SK-N-SH treated with all-trans-retinoic acid at 6 μM for 48 hours (cell line): Measurements from ENCODE around the gene UTP4.

Experiments used
- ATAC-seq: fragments of 200-7000 bp; cut with Tn5 transposase; 3 replicates; pipeline ENCODE4 v1.9.1; 2020; ENCODE audit warnings: mild to moderate bottlenecking, moderate library complexity
- ARNTL ChIP-seq: fragments of 450-650 bp; formaldehyde crosslinking; IDR thresholded peaks from 2 replicates; pipeline ENCODE4 v1.5.0; 2020; ENCODE audit warnings: low read depth, mild to moderate bottlenecking, moderate library complexity, borderline replicate concordance
- BACH2 ChIP-seq: fragments of 250-450 bp; sonication (Bioruptor Pico); IDR thresholded peaks from 2 replicates; pipeline ENCODE4 v1.9.0; 2021; ENCODE audit warnings: mild to moderate bottlenecking, borderline replicate concordance
- CSDC2 ChIP-seq: fragments of 250-450 bp; sonication (Bioruptor Pico); IDR thresholded peaks from 2 replicates; pipeline ENCODE4 v1.5.0; 2020; ENCODE audit warnings: mild to moderate bottlenecking, moderate library complexity
- ESRRG ChIP-seq: fragments of 250-450 bp; sonication (Bioruptor Pico); IDR thresholded peaks from 2 replicates; pipeline ENCODE4 v1.6.1; 2021; ENCODE audit warnings: mild to moderate bottlenecking
- ISL1 ChIP-seq: fragments of 250-450 bp; sonication (Bioruptor Pico); IDR thresholded peaks from 2 replicates; pipeline ENCODE4 v2.1.2; 2022; ENCODE audit warnings: mild to moderate bottlenecking, moderate library complexity
- OSR1 ChIP-seq: fragments of 250-450 bp; sonication (Bioruptor Pico); IDR thresholded peaks from 2 replicates; pipeline ENCODE4 v1.8.0; 2022; ENCODE audit warnings: moderate library complexity, mild to moderate bottlenecking, inconsistent platforms
- PPARA ChIP-seq: fragments of 250-450 bp; sonication (Bioruptor Pico); IDR thresholded peaks from 2 replicates; pipeline ENCODE4 v1.5.0; 2020; ENCODE audit warnings: mild to moderate bottlenecking, borderline replicate concordance
- RARB ChIP-seq: fragments of 250-450 bp; sonication (Bioruptor Pico); IDR thresholded peaks from 2 replicates; pipeline ENCODE4 v1.8.0; 2021; ENCODE audit warnings: mild to moderate bottlenecking, moderate library complexity
- SNAI2 ChIP-seq: fragments of 250-450 bp; sonication (Bioruptor Pico); IDR thresholded peaks from 2 replicates; pipeline ENCODE4 v1.5.0; 2020; ENCODE audit warnings: mild to moderate bottlenecking, moderate library complexity
- TCF4 ChIP-seq: fragments of 250-450 bp; sonication (Bioruptor Pico); IDR thresholded peaks from 2 replicates; pipeline ENCODE4 v1.8.0; 2021; ENCODE audit warnings: mild to moderate bottlenecking, moderate library complexity, borderline replicate concordance
- TOX ChIP-seq: fragments of 250-450 bp; sonication (Bioruptor Pico); IDR thresholded peaks from 2 replicates; pipeline ENCODE4 v1.8.0; 2021; ENCODE audit warnings: mild to moderate bottlenecking, moderate library complexity, borderline replicate concordance
- ZFP3 ChIP-seq: fragments of 250-450 bp; sonication (Bioruptor Pico); IDR thresholded peaks from 2 replicates; pipeline ENCODE4 v1.5.0; 2020; ENCODE audit warnings: mild to moderate bottlenecking, moderate library complexity
- ZFP30 ChIP-seq: fragments of 450-650 bp; formaldehyde crosslinking; IDR thresholded peaks from 2 replicates; pipeline ENCODE4 v1.5.0; 2022; ENCODE audit warnings: mild to moderate bottlenecking, moderate library complexity
- ZNF565 ChIP-seq: fragments of 450-650 bp; formaldehyde crosslinking; conservative IDR thresholded peaks from 2 replicates; pipeline ENCODE4 v1.5.0; 2020; ENCODE audit warnings: low read depth, mild to moderate bottlenecking, moderate library complexity
- ZNF70 ChIP-seq: fragments of 450-650 bp; formaldehyde crosslinking; IDR thresholded peaks from 2 replicates; pipeline ENCODE4 v1.5.0; 2020; ENCODE audit warnings: mild to moderate bottlenecking, moderate library complexity
- TF ChIP-seq, protein P1 (sequence below): fragments of 250-450 bp; sonication (Bioruptor Pico); IDR thresholded peaks from 2 replicates; pipeline ENCODE4 v1.8.0; 2021; ENCODE audit warnings: low read depth, mild to moderate bottlenecking, moderate library complexity, borderline replicate concordance
- TF ChIP-seq, protein P2 (sequence below): fragments of 250-450 bp; sonication (Bioruptor Pico); IDR thresholded peaks from 2 replicates; pipeline ENCODE4 v1.8.0; 2020; ENCODE audit warnings: mild to moderate bottlenecking, moderate library complexity, borderline replicate concordance
- TF ChIP-seq, protein P3 (sequence below): fragments of 250-450 bp; sonication (Bioruptor Pico); IDR thresholded peaks from 2 replicates; pipeline ENCODE4 v1.5.1; 2020; ENCODE audit warnings: low read depth, mild to moderate bottlenecking, moderate library complexity
- TF ChIP-seq, protein P4 (sequence below): fragments of 250-450 bp; sonication (Bioruptor Pico); IDR thresholded peaks from 2 replicates; pipeline ENCODE4 v1.5.0; 2020; ENCODE audit warnings: mild to moderate bottlenecking, moderate library complexity

Gene UTP4

DNA sequence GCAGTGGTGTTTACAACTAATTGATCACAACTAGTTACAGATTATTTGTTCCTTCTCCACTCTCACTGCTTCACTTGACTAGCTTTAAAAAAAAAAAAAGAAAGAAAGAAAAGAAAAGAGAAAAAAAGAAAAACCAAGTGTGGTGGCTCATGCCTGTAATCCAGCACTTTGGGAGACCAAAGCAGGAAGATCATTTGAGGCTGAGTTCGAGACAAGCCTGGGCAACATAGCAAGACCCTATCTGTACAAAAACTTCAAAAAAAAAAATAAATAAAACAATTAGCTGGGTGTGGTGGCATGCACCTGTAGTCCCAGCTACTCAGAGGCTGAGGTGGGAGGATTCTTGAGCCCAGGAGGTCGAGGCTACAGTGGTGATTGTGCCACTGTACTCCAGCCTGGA lies 58.7 kb downstream of the UTP4 start (continued):
- TF ChIP-seq SNAI2 (CRISPR knock-in tag) (no peak), TOX (CRISPR knock-in tag) (no peak), ARNTL (CRISPR knock-in tag) (no peak), TCF4 (CRISPR knock-in tag) (no peak), CSDC2 (no peak)
- TF ChIP-seq, protein P1, sequence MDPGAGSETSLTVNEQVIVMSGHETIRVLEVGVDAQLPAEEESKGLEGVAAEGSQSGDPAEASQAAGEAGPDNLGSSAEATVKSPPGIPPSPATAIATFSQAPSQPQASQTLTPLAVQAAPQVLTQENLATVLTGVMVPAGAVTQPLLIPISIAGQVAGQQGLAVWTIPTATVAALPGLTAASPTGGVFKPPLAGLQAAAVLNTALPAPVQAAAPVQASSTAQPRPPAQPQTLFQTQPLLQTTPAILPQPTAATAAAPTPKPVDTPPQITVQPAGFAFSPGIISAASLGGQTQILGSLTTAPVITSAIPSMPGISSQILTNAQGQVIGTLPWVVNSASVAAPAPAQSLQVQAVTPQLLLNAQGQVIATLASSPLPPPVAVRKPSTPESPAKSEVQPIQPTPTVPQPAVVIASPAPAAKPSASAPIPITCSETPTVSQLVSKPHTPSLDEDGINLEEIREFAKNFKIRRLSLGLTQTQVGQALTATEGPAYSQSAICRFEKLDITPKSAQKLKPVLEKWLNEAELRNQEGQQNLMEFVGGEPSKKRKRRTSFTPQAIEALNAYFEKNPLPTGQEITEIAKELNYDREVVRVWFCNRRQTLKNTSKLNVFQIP (CRISPR knock-in tag) = no peak
- TF ChIP-seq, protein P2, sequence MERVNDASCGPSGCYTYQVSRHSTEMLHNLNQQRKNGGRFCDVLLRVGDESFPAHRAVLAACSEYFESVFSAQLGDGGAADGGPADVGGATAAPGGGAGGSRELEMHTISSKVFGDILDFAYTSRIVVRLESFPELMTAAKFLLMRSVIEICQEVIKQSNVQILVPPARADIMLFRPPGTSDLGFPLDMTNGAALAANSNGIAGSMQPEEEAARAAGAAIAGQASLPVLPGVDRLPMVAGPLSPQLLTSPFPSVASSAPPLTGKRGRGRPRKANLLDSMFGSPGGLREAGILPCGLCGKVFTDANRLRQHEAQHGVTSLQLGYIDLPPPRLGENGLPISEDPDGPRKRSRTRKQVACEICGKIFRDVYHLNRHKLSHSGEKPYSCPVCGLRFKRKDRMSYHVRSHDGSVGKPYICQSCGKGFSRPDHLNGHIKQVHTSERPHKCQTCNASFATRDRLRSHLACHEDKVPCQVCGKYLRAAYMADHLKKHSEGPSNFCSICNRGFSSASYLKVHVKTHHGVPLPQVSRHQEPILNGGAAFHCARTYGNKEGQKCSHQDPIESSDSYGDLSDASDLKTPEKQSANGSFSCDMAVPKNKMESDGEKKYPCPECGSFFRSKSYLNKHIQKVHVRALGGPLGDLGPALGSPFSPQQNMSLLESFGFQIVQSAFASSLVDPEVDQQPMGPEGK = no peak

DNA sequence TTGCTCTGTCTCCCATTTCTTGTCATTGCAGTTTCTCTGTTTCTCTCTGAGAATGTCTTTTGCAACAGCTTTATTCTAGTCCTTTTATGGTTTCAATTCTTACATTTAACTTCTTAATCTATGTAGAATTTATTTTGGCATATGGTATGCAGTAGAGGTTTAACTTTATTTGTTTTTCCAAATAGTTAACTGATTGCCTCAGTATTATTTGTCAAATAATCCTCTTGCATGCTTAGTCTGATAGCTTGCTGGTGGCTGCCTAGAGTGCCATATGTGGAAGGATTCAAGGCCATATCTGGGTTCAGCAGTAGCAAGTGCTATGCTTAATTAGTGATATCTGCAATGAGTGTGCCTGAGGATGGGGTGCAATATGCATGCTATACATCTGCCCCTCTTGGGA lies 61.4 kb downstream of the UTP4 start:
- no peak for TF ChIP-seq OSR1 (CRISPR knock-in tag)
- no peak for TF ChIP-seq PPARA (CRISPR knock-in tag)
- TF ChIP-seq BACH2 = no peak
- no peak for TF ChIP-seq RARB (CRISPR knock-in tag)
- TF ChIP-seq, protein P2 = no peak
- TF ChIP-seq, protein P3, sequence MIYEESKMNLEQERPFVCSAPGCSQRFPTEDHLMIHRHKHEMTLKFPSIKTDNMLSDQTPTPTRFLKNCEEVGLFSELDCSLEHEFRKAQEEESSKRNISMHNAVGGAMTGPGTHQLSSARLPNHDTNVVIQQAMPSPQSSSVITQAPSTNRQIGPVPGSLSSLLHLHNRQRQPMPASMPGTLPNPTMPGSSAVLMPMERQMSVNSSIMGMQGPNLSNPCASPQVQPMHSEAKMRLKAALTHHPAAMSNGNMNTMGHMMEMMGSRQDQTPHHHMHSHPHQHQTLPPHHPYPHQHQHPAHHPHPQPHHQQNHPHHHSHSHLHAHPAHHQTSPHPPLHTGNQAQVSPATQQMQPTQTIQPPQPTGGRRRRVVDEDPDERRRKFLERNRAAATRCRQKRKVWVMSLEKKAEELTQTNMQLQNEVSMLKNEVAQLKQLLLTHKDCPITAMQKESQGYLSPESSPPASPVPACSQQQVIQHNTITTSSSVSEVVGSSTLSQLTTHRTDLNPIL (CRISPR knock-in tag) = no peak
- no peak for TF ChIP-seq ZFP30 (CRISPR knock-in tag)
- no peak for TF ChIP-seq TOX (CRISPR knock-in tag)
- no peak for TF ChIP-seq ZFP3 (CRISPR knock-in tag)
- no peak for TF ChIP-seq CSDC2
- TF ChIP-seq ZNF565 (CRISPR knock-in tag) = no peak
- TF ChIP-seq, protein P4, sequence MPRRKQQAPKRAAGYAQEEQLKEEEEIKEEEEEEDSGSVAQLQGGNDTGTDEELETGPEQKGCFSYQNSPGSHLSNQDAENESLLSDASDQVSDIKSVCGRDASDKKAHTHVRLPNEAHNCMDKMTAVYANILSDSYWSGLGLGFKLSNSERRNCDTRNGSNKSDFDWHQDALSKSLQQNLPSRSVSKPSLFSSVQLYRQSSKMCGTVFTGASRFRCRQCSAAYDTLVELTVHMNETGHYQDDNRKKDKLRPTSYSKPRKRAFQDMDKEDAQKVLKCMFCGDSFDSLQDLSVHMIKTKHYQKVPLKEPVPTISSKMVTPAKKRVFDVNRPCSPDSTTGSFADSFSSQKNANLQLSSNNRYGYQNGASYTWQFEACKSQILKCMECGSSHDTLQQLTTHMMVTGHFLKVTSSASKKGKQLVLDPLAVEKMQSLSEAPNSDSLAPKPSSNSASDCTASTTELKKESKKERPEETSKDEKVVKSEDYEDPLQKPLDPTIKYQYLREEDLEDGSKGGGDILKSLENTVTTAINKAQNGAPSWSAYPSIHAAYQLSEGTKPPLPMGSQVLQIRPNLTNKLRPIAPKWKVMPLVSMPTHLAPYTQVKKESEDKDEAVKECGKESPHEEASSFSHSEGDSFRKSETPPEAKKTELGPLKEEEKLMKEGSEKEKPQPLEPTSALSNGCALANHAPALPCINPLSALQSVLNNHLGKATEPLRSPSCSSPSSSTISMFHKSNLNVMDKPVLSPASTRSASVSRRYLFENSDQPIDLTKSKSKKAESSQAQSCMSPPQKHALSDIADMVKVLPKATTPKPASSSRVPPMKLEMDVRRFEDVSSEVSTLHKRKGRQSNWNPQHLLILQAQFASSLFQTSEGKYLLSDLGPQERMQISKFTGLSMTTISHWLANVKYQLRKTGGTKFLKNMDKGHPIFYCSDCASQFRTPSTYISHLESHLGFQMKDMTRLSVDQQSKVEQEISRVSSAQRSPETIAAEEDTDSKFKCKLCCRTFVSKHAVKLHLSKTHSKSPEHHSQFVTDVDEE (CRISPR knock-in tag) = no peak
- TF ChIP-seq SNAI2 (CRISPR knock-in tag) = no peak
- TF ChIP-seq ESRRG (CRISPR knock-in tag) = no peak
- TF ChIP-seq ARNTL (CRISPR knock-in tag) = no peak
- peak; percentile 16; the same call in 2 of the 3 replicates for ATAC-seq

DNA sequence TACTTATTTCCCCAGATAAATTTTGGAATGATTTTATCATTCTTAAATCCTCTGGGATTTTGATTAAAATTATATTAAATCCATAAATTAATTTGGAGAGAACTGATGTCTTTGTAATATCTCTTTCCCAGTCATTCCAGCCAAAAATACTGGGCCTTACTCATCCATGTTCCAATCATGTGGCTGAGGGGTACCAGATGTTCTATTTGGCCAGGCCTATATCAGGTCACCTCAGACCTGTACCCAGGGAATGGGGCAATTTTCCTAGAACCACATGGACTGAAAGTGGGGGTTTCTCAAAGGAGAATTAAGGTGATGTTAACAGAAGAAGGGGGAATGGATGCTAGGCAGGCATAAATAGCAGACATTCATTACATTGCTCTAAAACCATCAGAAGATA lies 62.0 kb downstream of the UTP4 start:
- ATAC-seq = no peak
- TF ChIP-seq, protein P2 = no peak
- no peak for TF ChIP-seq BACH2
- no peak for TF ChIP-seq ZNF70
- TF ChIP-seq TOX (CRISPR knock-in tag) = no peak
- no peak for TF ChIP-seq ISL1 (CRISPR knock-in tag)
- TF ChIP-seq SNAI2 (CRISPR knock-in tag) = no peak
- TF ChIP-seq ZFP3 (CRISPR knock-in tag) = no peak
- TF ChIP-seq ZFP30 (CRISPR knock-in tag) = no peak
- no peak for TF ChIP-seq PPARA (CRISPR knock-in tag)
- TF ChIP-seq RARB (CRISPR knock-in tag) = no peak
- no peak for TF ChIP-seq ZNF565 (CRISPR knock-in tag)
